Dermis microvascular lymphatic vessel endothelial cell (primary cell): ENCODE results near the gene RNF32. TPM values are rescaled to one million over a fixed set of nuclear protein-coding genes. Genes with fewer than 3 reads are reported as not detected.
A peak's percentile ranks its signal among the peaks of the same experiment; 100 is the strongest.

Experiments used
- DNase-seq, 2 donors: peaks; one replicate each; pipeline versions ENCODE4 v3.0.0 to v3.0.0-alpha.2; 2010; ENCODE audit warnings: low read depth in 2 of 2
- total RNA-seq: library from RNA; depleted of rRNA; stranded (reverse); fragments of >200 nt; gene quantifications from 2 replicates; pipeline ENCODE4 v1.2.1, GENCODE V29; 2014

Gene RNF32
- 0.25 and 0.26 TPM in 2 replicates for total RNA-seq

DNA sequence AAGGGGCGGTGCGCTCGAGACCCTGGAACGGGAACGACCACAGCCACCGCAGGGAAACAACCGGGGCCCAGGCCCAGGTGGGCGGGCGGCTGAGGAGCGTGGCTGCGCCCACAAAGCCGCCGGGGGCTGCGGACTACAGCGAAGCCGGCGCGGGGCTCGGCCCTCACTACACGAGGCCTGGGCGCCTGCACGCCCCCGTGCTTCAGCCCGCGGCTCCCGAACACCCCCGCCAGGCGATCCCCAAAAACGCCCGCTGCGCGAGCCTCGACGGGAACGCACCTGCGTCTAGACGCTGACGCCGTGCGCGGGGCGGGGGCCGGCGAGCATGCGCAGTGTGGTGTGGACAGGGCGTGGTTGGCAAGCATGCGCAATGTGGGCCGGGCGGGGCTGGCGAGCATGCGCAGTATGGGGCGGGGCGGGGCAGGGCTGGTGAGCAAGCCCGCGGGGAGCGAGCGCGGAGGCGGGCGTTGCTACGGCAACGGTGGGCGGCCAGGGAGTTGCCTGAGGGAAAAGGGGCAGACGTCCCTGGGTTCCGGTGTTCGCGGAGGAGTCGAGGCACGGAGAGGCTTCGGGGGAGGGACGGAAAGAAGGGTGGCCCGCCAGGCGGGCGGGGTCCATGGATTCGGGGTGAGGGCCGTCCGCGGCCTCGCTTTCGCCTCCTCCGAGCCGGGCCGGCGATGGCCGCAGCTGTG is at the start of gene RNF32:
TSS of gene RNF32 (plus strand) at position 518 of the 692 bp plus-strand sequence. CDS start 3,104 bp downstream, outside the sequence.
- DNase-seq: peak; percentile 66 to 91

DNA sequence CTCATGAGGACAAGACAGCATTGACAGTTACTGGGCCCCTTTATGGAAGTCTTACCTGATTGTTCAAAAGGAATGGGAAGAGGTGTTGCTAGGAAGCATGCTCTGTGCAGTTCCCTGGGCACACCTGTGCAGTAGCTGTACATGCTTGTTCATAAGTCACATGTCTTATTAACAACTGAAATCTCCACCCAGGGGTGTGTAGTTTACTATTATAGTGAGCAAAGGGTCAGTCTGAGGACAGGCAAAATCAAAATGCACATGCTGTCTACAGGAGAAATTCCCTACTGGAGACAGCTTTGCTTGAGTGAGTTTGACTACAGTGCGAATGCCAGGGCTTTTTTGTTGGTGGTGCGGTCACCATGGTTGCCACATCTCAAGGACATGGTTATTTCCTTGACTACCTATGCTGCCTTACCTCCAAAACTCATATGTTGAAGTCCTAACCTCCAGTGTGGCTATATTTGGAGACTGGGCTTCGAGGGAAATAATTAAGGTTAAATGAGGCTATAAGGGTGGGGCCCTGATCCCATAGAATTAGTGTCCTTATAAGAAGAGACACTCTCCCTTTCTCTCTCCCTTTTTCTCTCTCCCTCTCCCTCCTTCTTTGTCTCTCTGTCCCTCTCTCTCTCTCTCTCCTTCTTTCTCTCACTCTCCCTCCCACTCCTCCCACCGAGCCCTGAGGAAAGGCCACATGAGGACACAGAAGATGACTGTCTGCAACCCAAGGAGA is 48.3 kb upstream of the RNF32 start:
- no peak for DNase-seq

DNA sequence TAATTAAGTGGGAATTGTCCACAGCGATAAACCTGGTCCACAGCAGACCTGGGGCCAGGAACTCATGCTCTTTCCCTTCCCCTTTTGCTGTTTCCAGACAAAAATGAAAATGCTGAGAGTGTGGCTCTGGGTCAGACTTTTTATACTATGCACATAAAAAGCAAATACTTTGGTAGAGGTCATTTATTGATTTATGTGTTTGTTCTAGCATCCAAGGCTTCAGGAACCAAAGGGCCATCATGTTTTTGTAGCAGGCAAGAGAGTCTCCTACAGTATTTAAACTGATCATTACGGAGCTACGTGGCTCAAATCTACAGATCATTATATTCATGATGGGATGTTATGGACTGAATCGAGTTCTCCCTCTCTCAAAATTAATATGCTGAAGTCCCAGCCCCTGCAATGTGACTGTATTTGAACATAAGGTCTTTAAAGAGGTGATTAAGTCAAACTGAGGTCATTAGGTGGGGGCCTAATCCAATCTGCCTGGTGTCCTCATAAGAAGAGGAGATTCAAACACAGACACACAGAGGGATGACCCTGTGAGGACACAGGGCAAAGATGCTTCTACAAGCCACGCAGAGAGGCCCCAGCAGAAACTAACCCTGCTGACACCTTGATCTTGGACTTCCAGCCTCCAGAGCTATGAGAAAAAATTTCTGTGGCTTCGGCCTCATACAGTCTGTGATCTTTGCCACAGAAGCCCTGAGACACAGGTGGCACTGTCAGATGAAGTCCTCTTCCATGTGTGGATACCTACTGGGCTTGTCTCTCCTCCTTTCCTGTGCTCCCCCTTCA is 46.1 kb upstream of the RNF32 start:
- DNase-seq: no peak

DNA sequence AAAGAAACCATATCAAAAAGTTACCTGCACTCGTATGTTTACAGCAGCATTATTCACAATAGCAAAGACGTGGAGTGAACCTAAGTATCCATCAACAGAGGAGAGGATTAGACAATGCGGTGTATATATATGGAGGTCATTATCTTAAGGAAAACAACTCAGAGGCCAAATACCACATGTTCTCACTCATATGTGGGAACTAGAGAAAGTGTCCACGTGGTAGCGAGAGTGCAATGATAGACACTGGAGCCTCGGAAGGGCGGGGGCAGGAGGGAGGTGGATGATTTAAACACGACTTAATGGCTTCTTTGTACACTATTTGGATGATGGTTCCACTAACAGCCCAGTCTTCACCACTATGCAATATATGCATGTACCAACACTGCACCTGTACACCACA is 40.1 kb upstream of the RNF32 start:
- DNase-seq: no peak

DNA sequence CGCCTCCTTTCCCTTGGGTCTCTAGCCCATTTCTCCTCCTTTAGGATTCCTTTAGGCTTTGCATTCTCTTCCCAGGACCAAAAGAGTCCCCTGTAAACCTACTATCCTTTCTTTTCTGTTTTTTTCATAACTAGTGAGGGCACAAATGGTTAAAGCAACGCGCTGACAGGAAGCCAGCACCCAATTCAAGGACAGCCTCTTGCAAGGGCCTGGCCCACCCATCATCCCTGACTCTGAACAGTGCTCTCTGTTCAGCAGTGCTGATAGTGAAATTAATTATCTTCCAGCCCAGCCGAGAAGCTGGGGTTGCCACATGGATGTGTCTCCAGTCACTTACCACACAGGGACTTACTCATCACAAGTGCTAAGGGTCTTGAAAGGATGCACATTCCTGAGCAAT is 38.3 kb upstream of the RNF32 start:
- DNase-seq: no peak

DNA sequence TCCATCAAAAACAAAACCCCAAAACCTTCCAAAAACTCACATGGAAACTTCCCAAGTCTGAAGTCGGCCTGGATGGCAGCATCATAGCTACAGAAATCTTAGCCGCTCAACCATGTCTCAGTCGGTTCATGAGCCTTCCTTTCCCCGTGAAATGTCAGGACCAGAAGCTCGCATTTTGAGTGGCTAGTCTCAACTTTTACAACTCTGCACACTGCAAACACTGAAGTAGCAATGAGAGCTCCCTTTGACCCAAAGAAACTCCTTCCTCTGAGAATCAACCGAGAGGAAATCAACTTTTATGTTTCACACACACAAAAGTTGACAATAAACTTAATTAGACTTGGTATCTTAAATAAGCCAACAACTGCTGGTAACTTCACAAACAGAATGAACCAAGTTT is 37.6 kb upstream of the RNF32 start:
- DNase-seq: no peak

DNA sequence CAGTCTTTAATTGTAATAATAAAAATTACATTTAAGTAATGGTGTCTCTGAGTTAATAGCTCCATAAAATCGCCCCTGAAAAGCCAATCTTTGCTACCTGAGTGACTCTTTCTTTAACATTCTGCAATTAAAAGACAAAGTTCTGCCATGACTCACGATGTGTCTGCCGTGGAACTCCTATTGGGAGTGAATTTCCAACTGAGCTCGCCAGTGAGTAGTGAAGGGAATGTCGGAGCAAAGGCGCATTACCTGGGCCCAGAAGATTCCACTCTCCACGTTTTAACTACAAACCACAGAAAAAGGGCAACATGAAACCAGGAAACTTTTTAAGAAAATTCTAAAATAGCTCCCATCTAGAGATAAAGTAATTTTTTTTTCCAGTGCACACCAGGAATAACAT is 36.9 kb upstream of the RNF32 start:
- no peak for DNase-seq

DNA sequence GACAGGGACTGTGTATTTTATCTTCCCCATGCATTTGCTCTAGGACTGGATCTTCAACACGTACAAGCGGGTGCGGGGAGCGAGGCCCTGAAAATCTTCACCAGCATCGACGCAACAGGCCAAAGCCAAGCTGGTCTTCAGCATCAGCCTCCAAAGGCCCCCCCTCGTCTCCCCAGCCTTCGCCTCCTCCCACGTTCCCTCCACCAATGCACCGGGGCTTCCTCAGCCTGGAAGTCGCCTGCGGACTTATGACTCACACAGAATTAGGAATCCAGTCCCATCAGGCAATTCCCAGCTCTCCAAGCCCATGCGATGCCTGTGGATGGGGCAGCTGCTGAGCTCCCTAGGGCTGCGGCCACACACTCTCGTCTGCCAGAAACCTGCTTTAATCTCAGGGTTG is 36.3 kb upstream of the RNF32 start:
- no peak for DNase-seq

DNA sequence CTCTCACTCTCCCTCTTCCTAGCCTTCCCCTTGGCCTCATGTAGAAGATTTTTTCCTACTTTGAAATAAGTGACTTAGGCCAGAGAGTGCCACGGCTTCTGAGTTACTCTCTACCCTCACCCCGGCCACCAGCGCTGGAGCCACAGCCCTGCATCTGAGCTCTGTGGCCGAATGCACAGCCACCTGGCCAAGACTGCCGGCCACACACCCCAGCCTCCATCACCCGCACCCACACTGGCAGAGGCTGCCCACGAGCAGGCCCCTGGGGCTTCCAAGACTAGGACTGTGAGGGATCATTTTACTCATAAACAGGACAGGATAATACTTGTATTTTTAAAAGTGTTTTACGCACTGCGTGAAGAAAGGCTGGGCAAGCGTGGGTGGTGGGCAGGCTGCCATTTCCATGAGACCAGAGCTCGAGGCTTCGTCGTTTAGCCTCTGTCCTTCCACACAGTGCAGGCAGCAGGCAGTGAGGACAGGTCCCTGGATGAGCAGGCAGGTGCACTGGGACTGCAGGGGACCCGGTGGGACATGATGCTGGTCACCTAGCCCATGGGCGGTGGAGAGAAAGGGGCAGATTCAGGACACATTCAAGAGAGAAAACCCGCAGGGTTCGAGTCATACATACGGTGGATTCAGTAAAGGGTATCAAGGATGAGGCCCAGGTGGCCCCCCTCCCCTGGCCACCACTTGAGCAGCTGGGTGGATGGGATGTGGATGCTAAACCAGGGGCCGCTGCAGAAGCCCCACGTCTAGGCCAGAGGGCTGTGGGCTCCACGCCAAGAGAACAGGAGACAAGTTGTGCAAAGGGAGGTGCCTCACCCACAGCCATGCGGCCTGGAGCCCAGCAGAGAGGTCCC is 35.5 kb upstream of the RNF32 start:
- no peak for DNase-seq

DNA sequence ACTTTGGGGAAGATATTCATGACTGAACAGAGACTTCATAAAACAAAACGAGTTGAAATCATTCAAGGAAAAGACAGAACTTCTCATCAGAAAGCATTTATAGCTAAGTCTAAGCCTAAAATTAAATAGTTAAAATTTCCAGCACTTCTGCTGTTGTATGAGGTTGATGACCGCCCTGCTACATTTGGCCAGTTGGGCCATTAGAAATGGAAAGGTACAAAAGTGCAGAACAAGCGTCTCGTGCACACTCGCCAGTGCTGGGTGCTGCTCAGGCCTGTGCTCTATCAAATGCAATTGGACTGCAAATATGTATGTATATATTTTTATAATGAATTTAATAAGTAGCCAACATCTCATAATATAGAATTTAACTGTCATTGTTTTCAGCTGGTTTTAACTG is 34.4 kb upstream of the RNF32 start:
- no peak for DNase-seq

DNA sequence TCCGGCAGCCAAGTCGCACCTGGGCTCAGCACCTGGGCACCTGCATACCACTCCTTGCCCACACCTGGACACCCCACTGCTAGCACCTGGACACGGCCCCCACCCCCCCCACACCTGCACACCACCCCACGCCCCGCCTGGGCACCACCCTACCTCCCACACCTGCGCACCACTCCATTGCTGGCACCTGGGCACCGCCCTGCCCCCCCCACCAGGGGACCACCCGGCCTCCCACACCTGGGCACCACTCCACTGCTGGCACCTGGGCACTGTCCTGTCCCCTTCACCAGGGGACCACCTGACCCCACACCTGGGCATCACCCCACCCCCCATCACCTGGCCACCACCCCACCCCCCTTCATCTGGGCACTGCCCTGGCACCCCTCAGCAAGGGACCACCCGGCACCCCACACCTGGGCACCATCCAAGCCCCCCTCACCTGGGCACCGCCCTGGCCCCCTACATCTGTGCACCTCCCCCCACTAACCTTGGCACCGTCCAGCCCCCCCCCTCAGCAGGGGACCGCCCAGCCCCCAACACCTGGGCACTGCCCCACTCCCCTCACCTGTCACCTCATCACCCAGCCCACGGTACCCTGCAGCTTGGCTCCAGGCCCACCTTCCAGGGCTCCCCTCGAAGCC is 33.8 kb upstream of the RNF32 start:
- DNase-seq: no peak

DNA sequence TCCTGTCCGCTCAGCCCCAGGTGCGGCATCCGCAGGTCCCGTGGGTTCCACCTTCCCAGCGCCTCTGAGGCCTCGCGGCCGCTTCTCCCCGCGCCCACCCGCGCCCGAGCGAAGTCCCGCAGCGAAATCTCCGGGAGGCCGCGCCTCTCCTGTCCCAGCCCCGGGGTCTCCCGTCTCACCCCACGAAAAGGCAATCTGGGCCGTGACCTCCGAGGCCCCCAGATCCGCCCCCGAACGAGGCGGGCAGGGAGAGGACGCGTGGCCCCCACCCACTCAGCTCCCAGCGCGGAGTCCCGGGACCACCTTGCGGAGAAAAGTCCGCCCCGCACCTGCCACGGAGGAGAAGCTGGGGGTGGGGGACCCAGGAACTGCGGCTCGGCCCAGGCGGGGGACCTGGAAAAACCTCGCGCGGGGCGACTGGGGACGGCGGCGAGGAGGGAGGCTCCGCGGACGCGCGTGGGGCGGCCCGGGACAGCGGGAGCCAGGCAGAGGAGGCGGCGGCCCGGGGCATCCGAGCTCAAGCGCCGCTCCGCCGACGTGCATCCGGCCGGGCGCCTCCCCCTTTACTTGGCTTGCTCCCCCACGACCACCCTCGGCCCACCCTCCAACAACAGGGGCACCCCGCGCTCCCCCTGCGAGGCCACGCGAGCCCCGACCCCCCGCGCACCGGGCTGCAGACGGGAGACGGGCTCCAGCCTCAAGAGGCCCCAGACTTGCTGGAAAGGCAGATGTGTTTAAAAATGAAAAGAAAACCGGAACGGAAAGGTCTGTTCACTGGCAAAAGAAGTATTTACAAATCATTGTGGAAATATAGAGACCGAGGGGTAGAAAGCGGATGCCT is 33.0 kb upstream of the RNF32 start:
- DNase-seq: peak in 1 of 2 donors; percentile 8

DNA sequence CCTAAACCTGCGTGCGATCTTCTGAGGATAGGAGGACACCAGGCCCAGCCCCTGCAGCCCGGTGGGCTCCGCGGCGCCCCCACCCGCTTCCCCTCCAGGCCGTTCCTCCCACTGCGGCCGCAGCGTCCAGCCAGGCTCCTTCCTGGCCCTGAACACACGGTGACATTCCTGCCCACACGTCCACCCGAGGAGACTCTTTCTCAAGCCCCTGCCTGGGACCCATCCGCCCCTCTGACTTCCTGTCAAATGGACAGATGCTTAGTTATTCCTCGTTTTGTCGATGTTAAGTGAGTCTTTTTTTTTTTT is 32.4 kb upstream of the RNF32 start:
- DNase-seq: peak in 1 of 2 donors; percentile 31

DNA sequence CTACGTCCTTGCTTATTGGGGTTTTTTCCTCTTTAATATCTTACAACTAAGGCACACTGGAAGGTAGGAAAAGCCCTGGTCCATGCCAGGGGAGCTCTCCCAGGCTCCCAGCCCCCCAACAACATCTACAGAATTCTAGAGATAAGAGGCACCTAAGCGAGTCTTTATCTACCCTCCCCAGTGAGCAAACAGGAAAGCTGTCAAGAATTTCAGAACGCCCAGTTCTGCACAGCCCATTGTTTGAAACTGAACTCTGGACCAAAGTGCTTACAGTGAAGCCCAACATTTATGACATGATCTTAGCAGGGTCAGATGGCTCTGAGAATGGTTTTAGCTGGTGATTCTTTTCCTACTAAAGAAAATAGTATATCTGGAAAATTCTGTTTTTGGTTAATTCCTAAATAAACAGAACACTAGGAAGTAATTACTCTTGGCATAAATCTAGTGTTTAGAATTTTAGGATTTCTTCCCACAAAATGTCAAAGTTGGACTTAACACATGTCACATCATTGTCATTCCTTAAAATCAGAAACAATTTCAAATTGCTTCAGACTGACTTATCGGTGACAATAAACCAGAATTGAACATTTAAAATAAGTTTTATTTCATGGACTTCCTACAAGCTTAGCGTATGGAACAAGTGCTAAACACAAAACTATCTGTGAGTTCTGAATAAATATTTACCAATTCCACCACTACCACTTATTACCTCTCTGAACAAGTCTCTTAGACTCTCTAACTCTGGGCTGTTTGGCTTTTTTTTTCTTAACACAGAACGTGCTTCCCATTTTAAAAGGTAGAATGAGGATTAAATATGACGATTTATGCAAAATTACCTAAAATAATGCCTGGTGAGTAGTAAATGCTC is 31.3 kb upstream of the RNF32 start:
- DNase-seq: peak; percentile 81 to 91

DNA sequence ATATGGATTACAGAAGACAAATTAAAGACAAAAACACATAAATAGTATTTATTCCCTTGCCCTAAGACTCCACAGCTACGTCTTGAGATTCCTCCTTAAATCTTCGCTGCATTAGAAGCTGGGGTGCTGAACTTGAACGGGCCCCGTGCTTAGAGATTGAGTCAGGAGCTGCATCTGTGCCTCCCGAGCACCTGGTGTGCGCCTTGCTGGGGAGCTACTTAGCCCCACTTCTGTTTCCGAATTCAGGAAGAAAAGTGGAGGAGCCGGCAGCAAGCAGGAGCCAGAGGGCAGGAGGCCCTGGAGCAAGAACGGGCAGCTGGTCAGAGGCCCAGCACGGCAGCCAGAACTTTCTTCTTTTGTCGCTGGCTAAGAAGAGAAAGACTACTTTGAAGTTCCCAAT is 30.4 kb upstream of the RNF32 start:
- no peak for DNase-seq

DNA sequence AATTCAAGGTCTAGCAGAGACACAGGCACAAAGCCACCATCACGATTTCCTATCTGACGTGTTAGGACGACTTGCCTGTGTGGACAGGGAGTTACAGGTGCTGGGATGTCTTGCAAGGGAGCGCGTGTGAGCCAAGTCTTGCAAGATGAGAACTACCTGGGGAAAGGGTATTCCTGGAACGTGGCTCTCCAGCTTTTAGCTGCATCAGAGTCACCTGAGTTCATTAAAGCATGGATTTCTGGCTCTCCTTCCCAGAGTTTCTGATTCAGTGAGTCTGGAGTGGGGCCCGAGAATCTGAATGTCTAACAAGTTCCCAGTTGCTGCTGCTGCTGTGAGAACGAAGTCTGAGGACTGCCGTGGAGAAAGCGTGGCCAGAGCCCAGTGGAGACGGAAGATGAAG is 30.0 kb upstream of the RNF32 start:
- DNase-seq: no peak

DNA sequence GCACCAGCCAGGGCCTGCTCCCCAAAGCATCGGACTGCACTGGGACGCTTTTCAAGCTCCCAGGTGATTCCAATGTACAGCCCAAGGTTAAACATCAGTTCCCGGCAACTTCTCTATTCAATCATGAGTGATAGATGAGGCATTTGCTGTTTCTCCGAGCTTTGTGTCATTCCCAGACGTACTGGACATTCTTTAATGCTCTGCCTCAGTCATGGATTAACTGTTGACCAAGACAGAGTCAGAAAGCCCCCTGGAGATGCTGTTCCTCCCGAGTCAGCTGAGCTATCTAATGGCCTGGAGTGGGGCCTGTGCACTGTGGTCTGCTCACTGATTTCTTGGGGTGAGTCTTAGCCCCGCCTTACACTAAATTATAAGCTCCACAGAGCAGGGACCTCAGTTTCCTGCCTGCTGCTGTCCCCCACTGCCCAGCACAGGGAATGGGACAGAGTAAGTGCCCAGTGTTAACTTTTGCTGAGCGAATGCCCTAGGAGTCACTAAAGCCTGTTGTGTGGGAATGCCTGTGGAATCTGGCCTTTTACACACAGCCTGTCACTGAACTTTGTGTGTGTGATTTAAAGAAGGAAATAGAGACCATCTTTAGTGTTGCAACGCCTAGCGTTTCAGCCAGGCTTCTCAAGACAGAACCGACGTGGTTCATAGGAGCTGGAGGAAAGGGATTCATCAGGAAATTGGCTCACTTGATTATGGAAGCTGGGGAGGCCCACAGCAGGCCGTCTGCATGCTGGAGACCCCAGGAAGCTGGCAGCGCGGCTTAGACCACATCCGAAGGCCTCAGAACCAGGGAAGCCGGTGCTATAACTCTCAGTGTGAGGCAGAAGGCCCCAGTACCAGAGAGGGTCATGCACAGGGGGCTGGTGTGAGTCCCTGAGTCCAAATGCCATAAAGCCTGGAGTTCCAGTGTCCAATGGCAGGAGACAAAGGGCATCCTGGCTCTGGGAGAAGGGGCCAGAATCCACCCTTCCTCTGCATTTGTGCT is 29.3 kb upstream of the RNF32 start:
- DNase-seq: no peak

DNA sequence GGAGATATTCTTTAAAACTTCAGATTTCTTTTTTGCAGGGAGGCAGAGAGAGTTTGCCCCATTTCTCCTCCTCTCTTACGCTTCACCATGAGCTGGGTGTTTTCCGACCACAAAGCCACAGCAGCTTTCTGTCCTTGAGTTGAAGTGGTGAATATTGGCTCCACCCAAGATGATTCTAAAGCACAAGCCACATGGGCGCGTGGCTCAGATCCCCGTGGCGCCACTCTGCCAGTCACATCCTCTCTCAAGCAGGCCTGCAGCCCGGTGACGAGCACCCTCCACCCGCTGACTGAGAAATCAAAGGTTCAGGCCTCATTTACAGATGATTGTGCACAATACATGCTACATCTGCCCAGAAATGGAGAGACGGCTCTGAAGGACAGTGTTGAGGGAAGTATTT is 27.6 kb upstream of the RNF32 start:
- DNase-seq: no peak
